GM23248 (cell line): ENCODE measurements around the gene NPFFR1.

Experiments used
- EZH2 ChIP-seq: fragments of 200-600 bp; sonication (generic); IDR thresholded peaks from 2 replicates; pipeline ENCODE4 v1.6.1; 2018; ENCODE audit warnings: antibody characterized with exemption, mild to moderate bottlenecking; ENCODE audit not compliant: insufficient read depth, poor library complexity, severe bottlenecking
- EZH2phosphoT487 ChIP-seq: fragments of 200-600 bp; sonication (generic); IDR thresholded peaks from 2 replicates; pipeline ENCODE4 v1.6.1; 2018; ENCODE audit warnings: antibody characterized with exemption, moderate library complexity, mild to moderate bottlenecking, low read depth; ENCODE audit not compliant: insufficient read depth

- no peak for TF ChIP-seq EZH2
- no peak for TF ChIP-seq EZH2phosphoT487
Observed at GRCh38 chr10:70265032-70265689, 18.6 kb downstream of the NPFFR1 start.
